K562 (cell line): Measurements from ENCODE around the gene KCTD17. TPM values are rescaled to one million over a fixed set of nuclear protein-coding genes. Genes with fewer than 3 reads are reported as not detected.

Experiments used
- ATAC-seq: fragments of 200-7000 bp; cut with Tn5 transposase; 3 replicates; pipeline ENCODE4 v1.9.1; 2020; ENCODE audit warnings: moderate library complexity
- BruUV-seq: library from RNA; stranded (reverse); fragments of 400-500 nt; replicated peaks from 2 replicates; lab custom pipeline; 2021; lab: Mats Ljungman, UMichigan
- CTCF ChIA-PET: fragments of 300-600 bp; formaldehyde crosslinking; extraction: SDS; loops from one replicate; lab custom pipeline; 2021; ENCODE audit warnings: low intra/inter-chr PET ratio; lab: Yijun Ruan, JAX
- POLR2A ChIA-PET: fragments of 300-600, 350-650 bp; sonication (Branson Sonifier 250); formaldehyde crosslinking; extraction: SDS; loops from one replicate; lab custom pipeline; 2021; ENCODE audit warnings: antibody characterized with exemption, inconsistent platforms; lab: Yijun Ruan, JAX
- DNase-seq, 4 experiments: peaks; one replicate each; pipeline versions ENCODE4 v3.0.0 to v3.0.0-alpha.2; 2011 to 2018; ENCODE audit warnings: low spot score in 3 of 4, mixed read lengths in 3 of 4; ENCODE audit errors: extremely low read depth in 1 of 4
- FAIRE-seq: peaks from 2 replicates; lab custom pipeline; 2011; peaks lifted over from hg19 to GRCh38; lab: Jason Lieb, UNC
- H2AFZ ChIP-seq: 2 replicates; pipeline ENCODE4 v1.6.0; 2011; ENCODE audit warnings: low read depth, low read length, control low read depth, inconsistent platforms
- H3K27ac ChIP-seq: fragments of 200-600 bp; 3 replicates; pipeline ENCODE4 v1.8.0; 2011; ENCODE audit warnings: low read depth, mild to moderate bottlenecking, control low read depth, inconsistent platforms, low read length, moderate library complexity, mixed read lengths; ENCODE audit errors: extremely low read depth
- H3K27me3 ChIP-seq, 2 experiments: fragments of 300-600 bp in 1 of 2; 2 replicates in 1 of 2; 3 replicates in 1 of 2; pipeline versions ENCODE4 v1.6.0 to v1.8.0; 2011; ENCODE audit warnings: inconsistent platforms in 2 of 2, low read length in 2 of 2, mild to moderate bottlenecking in 1 of 2, mixed read lengths in 1 of 2, moderate library complexity in 1 of 2; ENCODE audit not compliant: control insufficient read depth in 2 of 2, insufficient read depth in 2 of 2
- H3K36me3 ChIP-seq: fragments of 300-600 bp; 3 replicates; pipeline ENCODE4 v1.8.0; 2011; ENCODE audit warnings: mild to moderate bottlenecking, low read length, inconsistent platforms; ENCODE audit not compliant: control insufficient read depth, insufficient read depth
- H3K4me1 ChIP-seq, 2 experiments: fragments of 200-600 bp in 1 of 2; replicated peaks in 1 of 2; 2 replicates in 1 of 2; 3 replicates in 1 of 2; pipeline versions ENCODE4 v1.5.1 to v1.8.0; 2011; ENCODE audit warnings: inconsistent platforms in 2 of 2, low read length in 2 of 2, mild to moderate bottlenecking in 1 of 2, mixed read lengths in 1 of 2, moderate library complexity in 1 of 2; ENCODE audit not compliant: control insufficient read depth in 2 of 2, insufficient read depth in 2 of 2
- H3K4me2 ChIP-seq: 2 replicates; pipeline ENCODE4 v1.6.1; 2011; ENCODE audit warnings: low read length, control low read depth, inconsistent platforms, mixed read lengths; ENCODE audit not compliant: insufficient read depth
- H3K4me3 ChIP-seq: fragments of 200-600 bp; sonication (generic), shearing (Covaris generic); 2 replicates; pipeline ENCODE4 v1.5.1; 2016; ENCODE audit warnings: control low read depth, inconsistent platforms
- H3K79me2 ChIP-seq: fragments of 200-600 bp; 3 replicates; pipeline ENCODE4 v1.8.0; 2011; ENCODE audit warnings: low read length, inconsistent platforms; ENCODE audit not compliant: control insufficient read depth, insufficient read depth
- H3K9ac ChIP-seq, 2 experiments: 2 replicates each; pipeline versions ENCODE4 v1.6.0 to v1.6.1; 2011; ENCODE audit warnings: low read depth in 2 of 2, low read length in 2 of 2, control low read depth in 1 of 2, inconsistent platforms in 1 of 2, mild to moderate bottlenecking in 1 of 2, mixed read lengths in 1 of 2; ENCODE audit not compliant: insufficient read depth in 1 of 2
- H3K9me1 ChIP-seq: one replicate; pipeline ENCODE4 v1.6.0; 2011; ENCODE audit warnings: inconsistent platforms, mild to moderate bottlenecking, low read length, moderate library complexity; ENCODE audit not compliant: control insufficient read depth, insufficient read depth
- H3K9me3 ChIP-seq: replicated peaks from 2 replicates; pipeline ENCODE4 v1.5.1; 2011; ENCODE audit warnings: low read depth, low read length, inconsistent platforms; ENCODE audit not compliant: control insufficient read depth, insufficient read depth
- H4K20me1 ChIP-seq: replicated peaks from 2 replicates; pipeline ENCODE4 v1.6.1; 2011; ENCODE audit warnings: low read length, inconsistent platforms, mixed read lengths; ENCODE audit not compliant: control insufficient read depth, insufficient read depth
- ARID4B ChIP-seq: sonication (generic); formaldehyde crosslinking; IDR thresholded peaks from 2 replicates; pipeline ENCODE4 v1.8.0; 2022; ENCODE audit warnings: mild to moderate bottlenecking, missing genetic modification reagents
- BCOR ChIP-seq: fragments of 450-650 bp; IDR thresholded peaks from 2 replicates; pipeline ENCODE4 v1.6.1; 2016
- CBX5 ChIP-seq: IDR thresholded peaks from 2 replicates; pipeline ENCODE4 v1.6.1; 2014; ENCODE audit warnings: low read depth, borderline replicate concordance
- CHD4 ChIP-seq: fragments of 200-600 bp; sonication (generic); IDR thresholded peaks from 3 replicates; pipeline ENCODE4 v1.6.1; 2012; ENCODE audit warnings: low read depth, mild to moderate bottlenecking, mixed read lengths, low read length, inconsistent platforms; ENCODE audit not compliant: insufficient read depth, insufficient replicate concordance, poor library complexity, severe bottlenecking
- CREM ChIP-seq: IDR thresholded peaks from 2 replicates; pipeline ENCODE4 v1.6.1; 2014; ENCODE audit warnings: antibody characterized with exemption, low read depth
- E2F4 ChIP-seq: sonication (generic); formaldehyde crosslinking; IDR thresholded peaks from 2 replicates; pipeline ENCODE4 v1.8.0; 2022; ENCODE audit warnings: mild to moderate bottlenecking, low read depth, missing genetic modification reagents
- ETS2 ChIP-seq: IDR thresholded peaks from 2 replicates; pipeline ENCODE4 v1.6.1; 2016; ENCODE audit warnings: borderline replicate concordance, missing genetic modification characterization, mild to moderate bottlenecking, moderate library complexity, missing compliant biosample characterization; ENCODE audit not compliant: poor library complexity, severe bottlenecking
- HIVEP1 ChIP-seq: fragments of 250-450 bp; sonication (Bioruptor Pico); IDR thresholded peaks from 2 replicates; pipeline ENCODE4 v1.4.0; 2020; ENCODE audit warnings: mild to moderate bottlenecking
- HNRNPUL1 ChIP-seq: fragments of 200-400 bp; formaldehyde crosslinking; IDR thresholded peaks from 2 replicates; pipeline ENCODE4 v1.6.1; 2017; ENCODE audit warnings: low read length
- KLF1 ChIP-seq: fragments of 450-650 bp; IDR thresholded peaks from 2 replicates; pipeline ENCODE4 v1.6.1; 2016; ENCODE audit warnings: missing genetic modification characterization, missing compliant biosample characterization
- MYC ChIP-seq, 2 experiments: fragments of 250-450 bp in 1 of 2; sonication (Bioruptor Pico) in 1 of 2; IDR thresholded peaks; 2 replicates each; pipeline versions ENCODE4 v1.5.1 to v1.6.1; 2012 to 2021; ENCODE audit warnings: low read depth in 2 of 2, borderline replicate concordance in 1 of 2, improper control_type of control experiment in 1 of 2, low read length in 1 of 2, mild to moderate bottlenecking in 1 of 2, moderate library complexity in 1 of 2
- NR2C2 ChIP-seq, 2 experiments: fragments of 200-800 bp in 1 of 2; sonication (Bioruptor generic) in 1 of 2; sonication (generic) in 1 of 2; formaldehyde crosslinking in 1 of 2; IDR thresholded peaks; 2 replicates each; pipeline versions ENCODE4 v1.6.1 to v1.8.0; 2016 to 2022; ENCODE audit warnings: mild to moderate bottlenecking in 1 of 2, missing compliant biosample characterization in 1 of 2, missing genetic modification characterization in 1 of 2, missing genetic modification reagents in 1 of 2
- PKNOX1 ChIP-seq: fragments of 450-650 bp; IDR thresholded peaks from 2 replicates; pipeline ENCODE4 v1.6.1; 2016
- SMAD3 ChIP-seq: fragments of 450-650 bp; formaldehyde crosslinking; conservative IDR thresholded peaks from 2 replicates; pipeline ENCODE4 v1.4.0; 2020; ENCODE audit warnings: mild to moderate bottlenecking
- SMARCA5 ChIP-seq: fragments of 450-650 bp; IDR thresholded peaks from 2 replicates; pipeline ENCODE4 v1.6.1; 2016
- ZNF436 ChIP-seq: fragments of 250-450, 450-650 bp; sonication (Bioruptor Pico); formaldehyde crosslinking; IDR thresholded peaks from 2 replicates; pipeline ENCODE4 v1.7.0; 2020; ENCODE audit warnings: mild to moderate bottlenecking
- WGBS: fragments of 100-300 bp; shearing (Covaris generic); methylation state at CpG from one replicate; pipeline ENCODE4 v1.1.6; 2016; ENCODE audit warnings: low coverage, mixed read lengths; ENCODE audit not compliant: insufficient coverage; ENCODE audit errors: missing lambda C conversion rate; 5-methylcytosine and 5-hydroxymethylcytosine counted together
- in situ Hi-C: fragments of 300-500 bp; cut with MboI; formaldehyde crosslinking; loops from 4 replicates; pipeline ENCODE4 v1.15.0; 2018; ENCODE audit warnings: inconsistent platforms, mixed read lengths
- intact Hi-C: fragments of 100-400 bp; cut with micrococcal nuclease; formaldehyde crosslinking; loops from 2 replicates; pipeline ENCODE4 v1.14.2; 2022
- polyA plus RNA-seq, 8 experiments: library from polyadenylated mRNA; depleted of rRNA in 4 of 8; stranded (reverse) in 5 of 8; unstranded in 3 of 8; fragments of >200 nt; fragmentation: Nextera tagmentation in 2 of 8; fragmentation: Illumina TruSeq in 1 of 8; extraction: Ambion mirVana in 2 of 8; extraction: Trizol in 1 of 8; gene quantifications; 2 replicates each; pipeline versions ENCODE4 v1.2.1 to v1.2.3, GENCODE V29; 2011 to 2014; ENCODE audit warnings: inconsistent platforms in 1 of 8, missing spikeins in 1 of 8
- total RNA-seq, 7 experiments: library from RNA; depleted of rRNA in 6 of 7; stranded (reverse); fragments of >200 nt in 6 of 7; fragmentation: Illumina TruSeq in 2 of 7; extraction: Trizol in 2 of 7; gene quantifications; 2 replicates each; pipeline versions ENCODE4 v1.2.1 to v1.2.3, GENCODE V29; 2011 to 2021; ENCODE audit warnings: low replicate concordance in 1 of 7

The KCTD17 gene
- total and polyA plus RNA-seq, 9 of the 15 experiments (the other 6 are each of a cell fraction or from before 2014, with no cell fraction given) = 0.22 to 0.90 (median 0.49) TPM; not detected in 2

- Histone ChIP-seq H3K9me1 (no peaks in the 10 kb centered on the region), H3K27me3 (peaks cover 0 to 2% of the 10 kb centered on the region in 2 experiments; a peak in 1 of 5 replicates), H3K4me3 (no peak overlapping the region), H3K9me3 (no peaks in the 10 kb centered on the region), H3K9ac (no peak overlapping the region), H3K79me2 (no peaks in the 10 kb centered on the region), H4K20me1 (no peaks in the 10 kb centered on the region), H3K4me2 (no peak overlapping the region), H3K27ac (no peak overlapping the region), H2AFZ (no peak overlapping the region), H3K36me3 (peaks cover 23% of the 10 kb centered on the region; the same call in 1 of the 3 replicates), H3K4me1 (peaks cover 5 to 11% of the 10 kb centered on the region in 2 experiments; a peak in 4 of 5 replicates)
- in situ Hi-C loops = no loop called here
- POLR2A ChIA-PET = interaction anchor here (0.8 kb wide), 1 partner anchor 14 kb away, joined by 3 read pairs; no protein-coding TSS in a partner anchor
- no TSS peak for BruUV-seq
- ATAC-seq (no peak), FAIRE-seq (no peak), DNase-seq (no peak)
- intact Hi-C loops = no loop called here
- CTCF ChIA-PET = no interaction called here
- 36% methylated on average over 2 of the region's 2 CpGs for WGBS
- TF ChIP-seq ETS2 (tag) (no peak), KLF1 (tag) (no peak), NR2C2 (CRISPR knock-in tag; IDR thresholded peaks at IDR 0.05) (no peak), NR2C2 (tag; IDR thresholded peaks at IDR 0.05) (no peak), CBX5 (no peak), SMARCA5 (0 out of 2 replicates have a peak, but pooled peaks have one; percentile 43), E2F4 (CRISPR knock-in tag) (no peak), MYC (IDR thresholded peaks at IDR 0.05; ENCODE audit: low read depth, low read length) (no peak), MYC (CRISPR knock-in tag; IDR thresholded peaks at IDR 0.05; ENCODE audit: borderline replicate concordance, low read depth) (no peak), ZNF436 (CRISPR knock-in tag) (no peak), CHD4 (no peak), BCOR (peak; percentile 51; the same call in 1 of the 2 replicates), HIVEP1 (CRISPR knock-in tag) (no peak), CREM (no peak), PKNOX1 (no peak), SMAD3 (CRISPR knock-in tag) (no peak), HNRNPUL1 (no peak), ARID4B (CRISPR knock-in tag) (no peak)
Measured at GRCh38 chr22:37032134-37032534, 19.4 kb upstream of the KCTD17 start.
